Heart right ventricle (tissue), 16 donors: Measurements from ENCODE around the gene SLC39A10. TPM values are rescaled to one million over a fixed set of nuclear protein-coding genes. Genes with fewer than 3 reads are reported as not detected.

Source experiments
- ATAC-seq, 8 donors: fragments of 200-7000 bp; cut with Tn5 transposase; one replicate each; pipeline ENCODE4 v1.9.1; 2020; ENCODE audit warnings: mild to moderate bottlenecking in 8 of 8, moderate library complexity in 8 of 8, moderate number of reproducible peaks in 1 of 8
- DNase-seq, 2 donors: peaks; one replicate each; pipeline ENCODE4 v3.0.0-alpha.2; 2020
- H3K27ac ChIP-seq, 10 donors: fragments of 200-600 bp; sonication (generic) in 2 of 10; one replicate each; pipeline versions ENCODE4 v1.5.0 to v1.8.0; 2020 to 2022; ENCODE audit warnings: mild to moderate bottlenecking in 3 of 10
- H3K27me3 ChIP-seq, 7 donors: fragments of 200-600 bp; one replicate each; pipeline ENCODE4 v1.8.0; 2021 to 2022; ENCODE audit warnings: mild to moderate bottlenecking in 2 of 7
- H3K36me3 ChIP-seq, 9 donors: fragments of 200-600 bp; sonication (generic) in 1 of 9; one replicate each; pipeline versions ENCODE4 v1.5.0 to v1.8.0; 2020 to 2022; ENCODE audit warnings: mild to moderate bottlenecking in 2 of 9
- H3K4me1 ChIP-seq, 9 donors: fragments of 200-600 bp; sonication (generic) in 1 of 9; one replicate each; pipeline versions ENCODE4 v1.5.0 to v1.8.0; 2020 to 2022; ENCODE audit warnings: mild to moderate bottlenecking in 4 of 9
- H3K4me3 ChIP-seq, 10 donors: fragments of 200-600 bp; sonication (generic) in 2 of 10; one replicate each; pipeline versions ENCODE4 v1.5.0 to v1.8.0; 2020 to 2022; ENCODE audit warnings: mild to moderate bottlenecking in 7 of 10, moderate library complexity in 2 of 10
- H3K9me3 ChIP-seq, 11 donors: fragments of 200-600 bp in 10 of 11; sonication (generic) in 2 of 11; one replicate each; pipeline versions ENCODE4 v1.5.0 to v1.8.0; 2013 to 2022; ENCODE audit warnings: mild to moderate bottlenecking in 2 of 11, control low read depth in 1 of 11, moderate library complexity in 1 of 11
- CTCF ChIP-seq, 9 donors: fragments of 200-600 bp; sonication (generic) in 2 of 9; IDR thresholded peaks; one replicate each; pipeline versions ENCODE4 v1.5.0 to v1.8.0; 2021 to 2022; ENCODE audit warnings: antibody characterized with exemption in 9 of 9, mild to moderate bottlenecking in 5 of 9, moderate library complexity in 1 of 9
- WGBS, 2 donors: extraction: QIAGEN DNeasy Blood & Tissue Kit; methylation state at CpG; one replicate each; pipeline ENCODE4 v1.1.7; 2013; ENCODE audit warnings: inconsistent platforms in 1 of 2; 5-methylcytosine and 5-hydroxymethylcytosine counted together
- intact Hi-C, 10 donors: fragments of 100-400 bp; cut with DNase I; formaldehyde crosslinking; loops; one replicate each; pipeline versions ENCODE4 v1.11.1 to v1.14.2; 2022
- polyA plus RNA-seq, 2 donors: library from polyadenylated mRNA; stranded (reverse); fragments of 200-250 nt; gene quantifications; one replicate each; pipeline ENCODE4 v1.2.3, GENCODE V29; 2013
- total RNA-seq, 10 donors: library from RNA; stranded (reverse); fragmentation: NEBNext Ultra II Directional in 3 of 10; extraction: Animal tissue kit (Norgen Biotek cat#: 25700) in 3 of 10; gene quantifications; one replicate each; pipeline versions ENCODE4 v1.2.1 to v1.2.4, GENCODE V29; 2021 to 2023
- donor health status: Arrhythmogenic right ventricular cardiomyopathy.
- donor health status: ischemic (EF 13 %, LVEDD 7.1; RV severe dilation, severe dysfunction).
- donor health status: healthy with polysubstance abuse.
- donor health status: DM: no; HTN: yes; CAD: no.
- donor health status: DM: no; HTN: no; CAD: no.
- donor health status: ischemic (EF 25% LVEDD 6.9; RV normal size, moderate dysfunction).
- donor health status: ischemic (EF 25% LVEDD 5.7; RV mildly dilated, moderate dysfunction).
- donor health status: healthy.
- donor health status: DM: yes; HTN: yes; CAD: no.
- donor health status: Ischemic cardiomyopathy.
- donor health status: ischemic (EF 35%, LVEDD 5.7; RV mildly dilated, moderate dysfunction).
- donor health status: nonischemic (EF 11% LVEDD 7.7; RV severe dilation, severe dysfunction).
- donor health status: DM: yes; HTN: yes; CAD: no.
- donor health status: PGD.
- donor health status: ischemic (EF 29% LVEDD 5.4; RV normal size, mild dysfunction).
- donor health status: nonischemic (EF 23%, LVEDD 6.1; RV moderate dilation, normal function).

SLC39A10 gene
- total and polyA plus RNA-seq, 12 donors, result 5.9 to 12.9 (median 8.3) TPM

- no peak for ATAC-seq
- Histone ChIP-seq H3K36me3 (peaks cover 0 to 8% (median 0%) of the 10 kb centered on the region in 9 donors), H3K27ac (no peak overlapping the region), H3K4me1 (no peaks in the 10 kb centered on the region), H3K27me3 (no peaks in the 10 kb centered on the region), H3K4me3 (no peak overlapping the region), H3K9me3 (peaks cover 0 to 60% (median 20%) of the 10 kb centered on the region in 11 donors)
- no peak for DNase-seq
- 97 to 100% methylated on average over 1 of the region's 1 CpG for WGBS, 2 donors
- intact Hi-C loops, result no loop called here
- no peak for TF ChIP-seq CTCF (IDR thresholded peaks at IDR 0.05)
These were observed 39.0 kb downstream of the SLC39A10 start for GRCh38 chr2:195696012-195696411.

GRCh38 chr2:195697681-195698220 is 40.7 kb downstream of the SLC39A10 start:
- Histone ChIP-seq H3K9me3 (peaks cover 0 to 56% (median 19%) of the 10 kb centered on the region in 11 donors), H3K4me1 (no peaks in the 10 kb centered on the region), H3K36me3 (peaks cover 0 to 7% (median 0%) of the 10 kb centered on the region in 9 donors), H3K27ac (no peak overlapping the region), H3K4me3 (no peak overlapping the region), H3K27me3 (no peaks in the 10 kb centered on the region)
- ATAC-seq (no peak), DNase-seq (no peak)
- no peak for TF ChIP-seq CTCF (IDR thresholded peaks at IDR 0.05)
- 89 to 92% methylated on average over 3 of the region's 3 CpGs for WGBS, 2 donors
- intact Hi-C loops, result no loop called here

GRCh38 chr2:195700480-195700879 is 43.5 kb downstream of the SLC39A10 start:
- Histone ChIP-seq H3K9me3 (peaks cover 0 to 48% (median 19%) of the 10 kb centered on the region in 11 donors), H3K27me3 (no peaks in the 10 kb centered on the region), H3K4me1 (no peaks in the 10 kb centered on the region), H3K27ac (no peak overlapping the region), H3K4me3 (no peak overlapping the region), H3K36me3 (peaks cover 0 to 6% (median 0%) of the 10 kb centered on the region in 9 donors)
- WGBS, 2 donors, result 67 to 89% methylated on average over 3 of the region's 3 CpGs
- no peak for DNase-seq
- intact Hi-C loops, result no loop called here
- no peak for TF ChIP-seq CTCF (IDR thresholded peaks at IDR 0.05)
- no peak for ATAC-seq

GRCh38 chr2:195706161-195706900 is 49.3 kb downstream of the SLC39A10 start:
- Histone ChIP-seq H3K27ac (no peak overlapping the region), H3K4me1 (peaks cover 0 to 13% (median 0%) of the 10 kb centered on the region in 9 donors), H3K36me3 (peaks cover 0 to 30% (median 0%) of the 10 kb centered on the region in 9 donors), H3K4me3 (no peak overlapping the region), H3K27me3 (no peaks in the 10 kb centered on the region), H3K9me3 (peaks cover 0 to 9% (median 0%) of the 10 kb centered on the region in 11 donors)
- ATAC-seq (no peak), DNase-seq (no peak)
- WGBS, 2 donors, result 56 to 66% methylated on average over 5 of the region's 5 CpGs
- TF ChIP-seq CTCF (IDR thresholded peaks at IDR 0.05), result no peak
- intact Hi-C loops, result no loop called here
